ENCODE results near the gene FNTB.

The FNTB gene

GRCh38 chr14:64965356-64966000 lies 21.2 kb upstream of the FNTB start:
- no peak overlapping the region for H4K91ac ChIP-seq (ENCODE audit: low read depth, low read length, poor library complexity)
- no peak overlapping the region for H2AK5ac ChIP-seq (ENCODE audit: low read depth, low read length)
- no CpG with 5 or more reads among the region's 15 CpGs for WGBS, 2 donors (ENCODE audit: extremely low coverage in 2 of 2, insufficient read length in 2 of 2, insufficient replicate concordance in 1 of 2)
- H3K9ac ChIP-seq (ENCODE audit: low read depth, low read length, poor library complexity) = no peak overlapping the region
- H2BK120ac ChIP-seq (ENCODE audit: low read depth, low read length) = no peak overlapping the region
- no peak overlapping the region for H3K18ac ChIP-seq (ENCODE audit: low read length)
- no peak overlapping the region for H3K4me2 ChIP-seq (ENCODE audit: insufficient read depth, low read length, poor library complexity, severe bottlenecking)
- no peak overlapping the region for H2BK15ac ChIP-seq (ENCODE audit: low read length)
- H3K4ac ChIP-seq (ENCODE audit: low read length) = no peak overlapping the region
- DNase-seq (ENCODE audit: low spot score) = no peak
- no peak overlapping the region for H3K14ac ChIP-seq (ENCODE audit: low read length)
- H3K79me1 ChIP-seq (ENCODE audit: low read depth, low read length) = no peaks in the 10 kb centered on the region
- no peak overlapping the region for H2BK5ac ChIP-seq (ENCODE audit: low read length)
- H3K23ac ChIP-seq (ENCODE audit: low read depth, low read length, poor library complexity) = no peak overlapping the region
- H3K4me1 ChIP-seq (ENCODE audit: control insufficient read depth in 2 of 2, insufficient read depth in 1 of 2, low read depth in 1 of 2, low read length in 2 of 2) = peaks cover 2 to 12% of the 10 kb centered on the region in 2 donors
- H2AFZ ChIP-seq (ENCODE audit: low read length) = no peak overlapping the region
- H3K4me3 ChIP-seq (ENCODE audit: low read length in 2 of 2) = no peak overlapping the region
- no peak overlapping the region for H3K27ac ChIP-seq (replicated peaks; ENCODE audit: low read length)
- no peak overlapping the region for H4K8ac ChIP-seq (ENCODE audit: low read depth, low read length)
- H3K36me3 ChIP-seq (replicated peaks in 1 of 2; ENCODE audit: control insufficient read depth in 2 of 2, insufficient read depth in 2 of 2, low read length in 2 of 2) = no peaks in the 10 kb centered on the region
- H3K9me3 ChIP-seq (replicated peaks in 1 of 2; ENCODE audit: control insufficient read depth in 2 of 2, insufficient read depth in 1 of 2, low read depth in 1 of 2, low read length in 2 of 2) = no peaks in the 10 kb centered on the region
- no peaks in the 10 kb centered on the region for H3K27me3 ChIP-seq (ENCODE audit: control insufficient read depth in 3 of 3, insufficient read depth in 3 of 3, low read depth in 1 of 3, low read length in 3 of 3)
- no peak overlapping the region for H2BK12ac ChIP-seq (ENCODE audit: low read length)

GRCh38 chr14:64966976-64967375 lies 19.7 kb upstream of the FNTB start:
- Histone ChIP-seq H2BK5ac (ENCODE audit: low read length) (no peak overlapping the region), H3K9me3 (replicated peaks in 1 of 2; ENCODE audit: control insufficient read depth in 2 of 2, insufficient read depth in 1 of 2, low read depth in 1 of 2, low read length in 2 of 2) (no peaks in the 10 kb centered on the region), H2BK12ac (ENCODE audit: low read length) (no peak overlapping the region), H3K79me1 (ENCODE audit: low read depth, low read length) (no peaks in the 10 kb centered on the region), H4K8ac (ENCODE audit: low read depth, low read length) (no peak overlapping the region), H4K91ac (ENCODE audit: low read depth, low read length, poor library complexity) (no peak overlapping the region), H3K36me3 (replicated peaks in 1 of 2; ENCODE audit: control insufficient read depth in 2 of 2, insufficient read depth in 2 of 2, low read length in 2 of 2) (no peaks in the 10 kb centered on the region), H3K23ac (ENCODE audit: low read depth, low read length, poor library complexity) (no peak overlapping the region), H2AK5ac (ENCODE audit: low read depth, low read length) (no peak overlapping the region), H3K27ac (replicated peaks; ENCODE audit: low read length) (no peak overlapping the region), H3K4me3 (ENCODE audit: low read length in 2 of 2) (no peak overlapping the region), H2BK15ac (ENCODE audit: low read length) (no peak overlapping the region), H3K4me2 (ENCODE audit: insufficient read depth, low read length, poor library complexity, severe bottlenecking) (no peak overlapping the region), H3K18ac (ENCODE audit: low read length) (no peak overlapping the region), H2BK120ac (ENCODE audit: low read depth, low read length) (no peak overlapping the region), H3K4ac (ENCODE audit: low read length) (no peak overlapping the region), H3K9ac (ENCODE audit: low read depth, low read length, poor library complexity) (no peak overlapping the region), H3K4me1 (ENCODE audit: control insufficient read depth in 2 of 2, insufficient read depth in 1 of 2, low read depth in 1 of 2, low read length in 2 of 2) (peaks cover 4 to 13% of the 10 kb centered on the region in 2 donors), H2AFZ (ENCODE audit: low read length) (no peak overlapping the region), H3K14ac (ENCODE audit: low read length) (no peak overlapping the region), H3K27me3 (ENCODE audit: control insufficient read depth in 3 of 3, insufficient read depth in 3 of 3, low read depth in 1 of 3, low read length in 3 of 3) (peaks cover 0 to 4% (median 0%) of the 10 kb centered on the region in 3 experiments)
- WGBS, 2 donors (ENCODE audit: extremely low coverage in 2 of 2, insufficient read length in 2 of 2, insufficient replicate concordance in 1 of 2) = no CpG with 5 or more reads among the region's 2 CpGs
- DNase-seq (ENCODE audit: low spot score) = no peak

- H3K4ac ChIP-seq (ENCODE audit: low read length) = no peak overlapping the region
- H3K9ac ChIP-seq (ENCODE audit: low read depth, low read length, poor library complexity) = no peak overlapping the region
- H4K91ac ChIP-seq (ENCODE audit: low read depth, low read length, poor library complexity) = no peak overlapping the region
- H3K23ac ChIP-seq (ENCODE audit: low read depth, low read length, poor library complexity) = no peak overlapping the region
- H3K14ac ChIP-seq (ENCODE audit: low read length) = no peak overlapping the region
- no peak overlapping the region for H3K27ac ChIP-seq (replicated peaks; ENCODE audit: low read length)
- H3K4me1 ChIP-seq (ENCODE audit: control insufficient read depth in 2 of 2, insufficient read depth in 1 of 2, low read depth in 1 of 2, low read length in 2 of 2) = peaks cover 4 to 13% of the 10 kb centered on the region in 2 donors
- H2AK5ac ChIP-seq (ENCODE audit: low read depth, low read length) = no peak overlapping the region
- no peak overlapping the region for H3K4me2 ChIP-seq (ENCODE audit: insufficient read depth, low read length, poor library complexity, severe bottlenecking)
- H3K4me3 ChIP-seq (ENCODE audit: low read length in 2 of 2) = no peak overlapping the region
- H2AFZ ChIP-seq (ENCODE audit: low read length) = no peak overlapping the region
- peak overlapping the region; percentile 50 for H3K18ac ChIP-seq (ENCODE audit: low read length)
- H2BK15ac ChIP-seq (ENCODE audit: low read length) = no peak overlapping the region
- no CpG with 5 or more reads among the region's 7 CpGs for WGBS, 2 donors (ENCODE audit: extremely low coverage in 2 of 2, insufficient read length in 2 of 2, insufficient replicate concordance in 1 of 2)
- H3K27me3 ChIP-seq (ENCODE audit: control insufficient read depth in 3 of 3, insufficient read depth in 3 of 3, low read depth in 1 of 3, low read length in 3 of 3) = peaks cover 0 to 8% (median 0%) of the 10 kb centered on the region in 3 experiments
- DNase-seq (ENCODE audit: low spot score) = no peak
- H3K9me3 ChIP-seq (replicated peaks in 1 of 2; ENCODE audit: control insufficient read depth in 2 of 2, insufficient read depth in 1 of 2, low read depth in 1 of 2, low read length in 2 of 2) = no peaks in the 10 kb centered on the region
- no peak overlapping the region for H4K8ac ChIP-seq (ENCODE audit: low read depth, low read length)
- H2BK120ac ChIP-seq (ENCODE audit: low read depth, low read length) = no peak overlapping the region
- no peaks in the 10 kb centered on the region for H3K36me3 ChIP-seq (replicated peaks in 1 of 2; ENCODE audit: control insufficient read depth in 2 of 2, insufficient read depth in 2 of 2, low read length in 2 of 2)
- H3K79me1 ChIP-seq (ENCODE audit: low read depth, low read length) = no peaks in the 10 kb centered on the region
- H2BK12ac ChIP-seq (ENCODE audit: low read length) = no peak overlapping the region
- no peak overlapping the region for H2BK5ac ChIP-seq (ENCODE audit: low read length)
Measured at GRCh38 chr14:64968167-64968566, 18.5 kb upstream of the FNTB start.

GRCh38 chr14:64968651-64969050 lies 18.0 kb upstream of the FNTB start:
- Histone ChIP-seq H2AFZ (ENCODE audit: low read length) (no peak overlapping the region), H4K91ac (ENCODE audit: low read depth, low read length, poor library complexity) (no peak overlapping the region), H3K9me3 (replicated peaks in 1 of 2; ENCODE audit: control insufficient read depth in 2 of 2, insufficient read depth in 1 of 2, low read depth in 1 of 2, low read length in 2 of 2) (no peaks in the 10 kb centered on the region), H4K8ac (ENCODE audit: low read depth, low read length) (no peak overlapping the region), H3K4me1 (ENCODE audit: control insufficient read depth in 2 of 2, insufficient read depth in 1 of 2, low read depth in 1 of 2, low read length in 2 of 2) (peaks cover 4 to 13% of the 10 kb centered on the region in 2 donors), H3K9ac (ENCODE audit: low read depth, low read length, poor library complexity) (no peak overlapping the region), H2AK5ac (ENCODE audit: low read depth, low read length) (no peak overlapping the region), H3K36me3 (replicated peaks in 1 of 2; ENCODE audit: control insufficient read depth in 2 of 2, insufficient read depth in 2 of 2, low read length in 2 of 2) (no peaks in the 10 kb centered on the region), H3K4me2 (ENCODE audit: insufficient read depth, low read length, poor library complexity, severe bottlenecking) (no peak overlapping the region), H2BK12ac (ENCODE audit: low read length) (no peak overlapping the region), H3K4ac (ENCODE audit: low read length) (no peak overlapping the region), H3K23ac (ENCODE audit: low read depth, low read length, poor library complexity) (no peak overlapping the region), H2BK120ac (ENCODE audit: low read depth, low read length) (no peak overlapping the region), H2BK15ac (ENCODE audit: low read length) (no peak overlapping the region), H3K27me3 (ENCODE audit: control insufficient read depth in 3 of 3, insufficient read depth in 3 of 3, low read depth in 1 of 3, low read length in 3 of 3) (peaks cover 0 to 8% (median 0%) of the 10 kb centered on the region in 3 experiments), H2BK5ac (ENCODE audit: low read length) (no peak overlapping the region), H3K79me1 (ENCODE audit: low read depth, low read length) (no peaks in the 10 kb centered on the region), H3K14ac (ENCODE audit: low read length) (no peak overlapping the region), H3K18ac (ENCODE audit: low read length) (no peak overlapping the region), H3K4me3 (ENCODE audit: low read length in 2 of 2) (no peak overlapping the region), H3K27ac (replicated peaks; ENCODE audit: low read length) (no peak overlapping the region)
- DNase-seq (ENCODE audit: low spot score) = no peak
- WGBS, 2 donors (ENCODE audit: extremely low coverage in 2 of 2, insufficient read length in 2 of 2, insufficient replicate concordance in 1 of 2) = no CpG with 5 or more reads among the region's 6 CpGs
